ENCODE data around the gene CDNF.

DNA sequence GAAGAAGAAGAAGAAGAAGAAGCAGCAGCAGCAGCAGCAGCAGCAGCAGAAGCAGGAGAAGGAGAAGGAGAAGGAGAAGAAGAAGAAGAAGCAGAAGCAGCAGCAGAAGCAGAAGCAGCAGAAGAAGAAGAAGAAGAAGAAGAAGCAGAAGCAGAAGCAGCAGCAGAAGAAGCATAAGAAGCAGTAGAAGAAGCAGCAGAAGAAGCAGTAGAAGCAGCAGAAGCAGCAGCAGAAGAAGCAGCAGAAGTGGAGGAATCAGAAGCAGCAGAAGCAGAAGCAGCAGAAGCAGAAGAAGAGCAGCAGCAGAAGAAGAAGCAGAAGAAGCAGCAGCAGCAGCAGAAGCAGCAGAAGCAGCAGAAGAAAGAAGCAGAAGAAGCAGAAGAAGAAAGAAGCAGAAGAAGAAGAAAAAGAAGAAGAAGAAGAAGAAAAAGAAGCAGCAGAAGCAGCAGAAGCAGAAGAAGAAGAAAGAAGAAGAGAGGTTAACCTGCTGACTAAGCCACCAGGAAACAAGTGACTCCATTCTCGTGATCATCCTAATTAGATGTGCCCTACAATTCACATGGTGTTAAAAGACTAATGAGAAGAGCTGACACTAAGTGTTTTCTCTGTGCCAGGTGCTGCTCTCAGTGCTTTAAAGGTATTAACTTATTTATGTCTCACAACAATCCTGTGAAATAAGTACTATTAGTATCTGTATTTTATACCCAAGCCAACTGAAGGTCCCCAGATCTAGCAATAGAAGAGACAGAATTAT lies 11.6 kb downstream of the CDNF start:
- no peak for TF ChIP-seq POLR2A (IDR thresholded peaks at IDR 0.05)
- no peak for TF ChIP-seq CTCF (IDR thresholded peaks at IDR 0.05)
- TF ChIP-seq POLR2AphosphoS5 (IDR thresholded peaks at IDR 0.05), result no peak
